ENCODE results near the gene MYBBP1A. TPM values are rescaled to one million over a fixed set of nuclear protein-coding genes. Genes with fewer than 3 reads are reported as not detected.

The MYBBP1A gene
- total and polyA plus RNA-seq, 2 of the 4 experiments (the other 2 are of a cell fraction), result 22.6 to 45.9 TPM

- POLR2A ChIA-PET (ENCODE audit: unreplicated experiment), result no interaction called here
- no peak overlapping the region for H3K4me3 ChIP-seq (ENCODE audit: insufficient read depth, low read depth, low read length)
- no peaks in the 10 kb centered on the region for H3K36me3 ChIP-seq (ENCODE audit: control insufficient read depth, insufficient read depth, low read length)
- no peak overlapping the region for H3K4me2 ChIP-seq (ENCODE audit: low read depth, low read length)
- intact Hi-C loops (cut with micrococcal nuclease) (no loop called here), dilution Hi-C loops (cut with HindIII; ENCODE audit: low sequenced_read_pairs, unreplicated experiment) (no loop called here), in situ Hi-C loops (cut with MboI; ENCODE audit: low sequenced_read_pairs) (no loop called here)
- H2BK120ac ChIP-seq (ENCODE audit: low read depth, low read length), result no peak overlapping the region
- no peak overlapping the region for H3K4ac ChIP-seq (ENCODE audit: low read depth, low read length)
- no peak overlapping the region for H3K23ac ChIP-seq (ENCODE audit: low read depth, low read length)
- CTCF ChIA-PET, result interaction anchor here (0.7 to 0.8 kb wide), 2 partner anchors 8 to 40 kb away, joined by 3 read pairs; no protein-coding TSS in a partner anchor
- H4K91ac ChIP-seq (ENCODE audit: insufficient read depth, low read depth, low read length), result no peak overlapping the region
- H2BK15ac ChIP-seq (ENCODE audit: low read depth, low read length), result no peak overlapping the region
- no peaks in the 10 kb centered on the region; the same call in 1 of the 2 replicates for H3K4me1 ChIP-seq (ENCODE audit: control insufficient read depth, insufficient read depth, low read length)
- no peak overlapping the region for H2AFZ ChIP-seq (replicated peaks; ENCODE audit: low read length, poor library complexity)
- H3K9me1 ChIP-seq (ENCODE audit: insufficient read depth, low read length), result no peaks in the 10 kb centered on the region
- no peak overlapping the region for H4K8ac ChIP-seq (ENCODE audit: low read depth in 2 of 2, low read length in 2 of 2)
- H3K27ac ChIP-seq (ENCODE audit: insufficient read depth, low read length), result no peak overlapping the region
- no peak for TF ChIP-seq MAZ (IDR thresholded peaks at IDR 0.05; ENCODE audit: borderline replicate concordance, low read depth, low read length)
- TF ChIP-seq POLR2A (IDR thresholded peaks at IDR 0.05; ENCODE audit: low read depth, low read length), result no peak
- no peak for TF ChIP-seq RFX5 (IDR thresholded peaks at IDR 0.05; ENCODE audit: low read depth, low read length)
- TF ChIP-seq ELK1 (IDR thresholded peaks at IDR 0.05; ENCODE audit: borderline replicate concordance, low read depth, low read length), result no peak
- no peak for TF ChIP-seq MAFK (IDR thresholded peaks at IDR 0.05; ENCODE audit: low read depth, low read length)
- TF ChIP-seq SMC3 (IDR thresholded peaks at IDR 0.05; ENCODE audit: low read depth, low read length), result no peak
- TF ChIP-seq CTCF (conservative IDR thresholded peaks at IDR 0.05; ENCODE audit: low read depth, low read length), result no peak
- no peak for TF ChIP-seq RAD21 (IDR thresholded peaks at IDR 0.05; ENCODE audit: low read length)
- TF ChIP-seq, protein P1, sequence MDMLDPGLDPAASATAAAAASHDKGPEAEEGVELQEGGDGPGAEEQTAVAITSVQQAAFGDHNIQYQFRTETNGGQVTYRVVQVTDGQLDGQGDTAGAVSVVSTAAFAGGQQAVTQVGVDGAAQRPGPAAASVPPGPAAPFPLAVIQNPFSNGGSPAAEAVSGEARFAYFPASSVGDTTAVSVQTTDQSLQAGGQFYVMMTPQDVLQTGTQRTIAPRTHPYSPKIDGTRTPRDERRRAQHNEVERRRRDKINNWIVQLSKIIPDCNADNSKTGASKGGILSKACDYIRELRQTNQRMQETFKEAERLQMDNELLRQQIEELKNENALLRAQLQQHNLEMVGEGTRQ (IDR thresholded peaks at IDR 0.05; ENCODE audit: low read depth, low read length), result no peak
- no peak for TF ChIP-seq CEBPB (IDR thresholded peaks at IDR 0.05; ENCODE audit: low read depth, low read length)
- TF ChIP-seq BHLHE40 (IDR thresholded peaks at IDR 0.05; ENCODE audit: low read depth, low read length), result no peak
- TF ChIP-seq RCOR1 (IDR thresholded peaks at IDR 0.05; ENCODE audit: insufficient replicate concordance, low read length), result no peak
- no peak for TF ChIP-seq FOS (IDR thresholded peaks at IDR 0.05; ENCODE audit: low read depth, low read length)
- no peak for TF ChIP-seq NFE2L2 (IDR thresholded peaks at IDR 0.05; ENCODE audit: low read depth, low read length)
- TF ChIP-seq MXI1 (IDR thresholded peaks at IDR 0.05; ENCODE audit: borderline replicate concordance, low read depth, low read length), result no peak
- TF ChIP-seq CHD1 (IDR thresholded peaks at IDR 0.05; ENCODE audit: low read depth, low read length), result no peak
- H3K9me3 ChIP-seq (ENCODE audit: control insufficient read depth, insufficient read depth, low read length), result no peaks in the 10 kb centered on the region
- no peak overlapping the region for H3K14ac ChIP-seq (replicated peaks; ENCODE audit: low read depth, low read length)
- no TSS peak for BruUV-seq (replicated peaks)
- DNase-seq, result no peak
- H3K79me1 ChIP-seq (ENCODE audit: low read depth in 1 of 2, low read length in 2 of 2), result no peaks in the 10 kb centered on the region
- H3K18ac ChIP-seq (ENCODE audit: low read depth, low read length), result no peak overlapping the region
- no peak for ATAC-seq (ENCODE audit: low read depth)
- 78% methylated on average over 6 of the region's 11 CpGs; no CpG with 5 or more reads in 1 of the 2 experiments for WGBS, 2 experiments (ENCODE audit: extremely low coverage in 2 of 2, insufficient read length in 1 of 2)
- no peak overlapping the region for H3K9ac ChIP-seq (ENCODE audit: low read depth, low read length)
- peaks cover 23% of the 10 kb centered on the region for H3K27me3 ChIP-seq (ENCODE audit: control insufficient read depth, insufficient read depth, low read length)
- no peak overlapping the region for H2AK5ac ChIP-seq (ENCODE audit: low read depth, low read length)
- no peak overlapping the region for H4K5ac ChIP-seq (ENCODE audit: low read depth, low read length)
- H3K56ac ChIP-seq (ENCODE audit: extremely low read depth, insufficient read depth, low read length), result no peak overlapping the region
- H2BK5ac ChIP-seq (ENCODE audit: low read depth, low read length, poor library complexity, severe bottlenecking), result no peak overlapping the region
- no peaks in the 10 kb centered on the region for H4K20me1 ChIP-seq (ENCODE audit: insufficient read depth, low read length)
- no peak overlapping the region for H2BK20ac ChIP-seq (ENCODE audit: low read depth, low read length)
- H2AK9ac ChIP-seq (replicated peaks; ENCODE audit: low read depth, low read length, poor library complexity), result no peak overlapping the region
Measured at GRCh38 chr17:4525691-4526397, 29.3 kb downstream of the MYBBP1A start.
